Thyroid gland (tissue), 4 donors: ENCODE measurements around the gene CIROP. TPM values are rescaled to one million over a fixed set of nuclear protein-coding genes. Genes with fewer than 3 reads are reported as not detected.

Experiments
- DNase-seq, 2 donors: peaks; one replicate each; pipeline ENCODE4 v3.0.0-alpha.2; 2019
- H3K27ac ChIP-seq, 3 donors: fragments of 200-600 bp; sonication (generic); 1 replicate in 2 of 3; 2 replicates in 1 of 3; pipeline ENCODE4 v1.5.1; 2016 to 2019; ENCODE audit warnings: mild to moderate bottlenecking in 1 of 3, moderate library complexity in 1 of 3
- H3K27me3 ChIP-seq: fragments of 200-600 bp; sonication (generic); one replicate; pipeline ENCODE4 v1.5.1; 2019
- H3K36me3 ChIP-seq, 2 donors: fragments of 200-600 bp; sonication (generic); one replicate each; pipeline ENCODE4 v1.5.1; 2016 to 2019
- H3K4me1 ChIP-seq, 2 donors: fragments of 200-600 bp; sonication (generic); one replicate each; pipeline ENCODE4 v1.5.1; 2017 to 2019
- H3K4me3 ChIP-seq, 3 donors: fragments of 200-600 bp; sonication (generic); replicated peaks in 1 of 3; 1 replicate in 2 of 3; 2 replicates in 1 of 3; pipeline ENCODE4 v1.5.1; 2016; ENCODE audit warnings: mild to moderate bottlenecking in 1 of 3
- H3K9me3 ChIP-seq: fragments of 200-600 bp; sonication (generic); one replicate; pipeline ENCODE4 v1.5.1; 2017
- CTCF ChIP-seq, 6 experiments: fragments of 200-600 bp in 3 of 6; fragments of 450-650 bp in 3 of 6; sonication (generic) in 3 of 6; IDR thresholded peaks; one replicate each; pipeline ENCODE4 v1.5.1; 2016 to 2019; ENCODE audit warnings: antibody characterized with exemption in 6 of 6, mild to moderate bottlenecking in 2 of 6, inconsistent platforms in 1 of 6, moderate library complexity in 1 of 6
- POLR2A ChIP-seq, 2 donors: fragments of 450-650 bp; IDR thresholded peaks; one replicate each; pipeline ENCODE4 v1.6.1; 2017; ENCODE audit warnings: antibody characterized with exemption in 2 of 2, mild to moderate bottlenecking in 2 of 2, moderate library complexity in 1 of 2
- WGBS, 2 donors: methylation state at CpG; one replicate each; pipeline ENCODE4 v1.1.5; 2017; 5-methylcytosine and 5-hydroxymethylcytosine counted together
- intact Hi-C: fragments of 100-400 bp; cut with DNase I; formaldehyde crosslinking; loops from one replicate; pipeline ENCODE4 v1.15.1; 2023
- total RNA-seq, 4 donors: library from RNA; depleted of rRNA; stranded (reverse); fragments of >200 nt; gene quantifications; one replicate each; pipeline ENCODE4 v1.2.3, GENCODE V29; 2016

The CIROP gene
- total RNA-seq, 4 donors from 2014 or later: 0.11 TPM; not detected in 3

DNA sequence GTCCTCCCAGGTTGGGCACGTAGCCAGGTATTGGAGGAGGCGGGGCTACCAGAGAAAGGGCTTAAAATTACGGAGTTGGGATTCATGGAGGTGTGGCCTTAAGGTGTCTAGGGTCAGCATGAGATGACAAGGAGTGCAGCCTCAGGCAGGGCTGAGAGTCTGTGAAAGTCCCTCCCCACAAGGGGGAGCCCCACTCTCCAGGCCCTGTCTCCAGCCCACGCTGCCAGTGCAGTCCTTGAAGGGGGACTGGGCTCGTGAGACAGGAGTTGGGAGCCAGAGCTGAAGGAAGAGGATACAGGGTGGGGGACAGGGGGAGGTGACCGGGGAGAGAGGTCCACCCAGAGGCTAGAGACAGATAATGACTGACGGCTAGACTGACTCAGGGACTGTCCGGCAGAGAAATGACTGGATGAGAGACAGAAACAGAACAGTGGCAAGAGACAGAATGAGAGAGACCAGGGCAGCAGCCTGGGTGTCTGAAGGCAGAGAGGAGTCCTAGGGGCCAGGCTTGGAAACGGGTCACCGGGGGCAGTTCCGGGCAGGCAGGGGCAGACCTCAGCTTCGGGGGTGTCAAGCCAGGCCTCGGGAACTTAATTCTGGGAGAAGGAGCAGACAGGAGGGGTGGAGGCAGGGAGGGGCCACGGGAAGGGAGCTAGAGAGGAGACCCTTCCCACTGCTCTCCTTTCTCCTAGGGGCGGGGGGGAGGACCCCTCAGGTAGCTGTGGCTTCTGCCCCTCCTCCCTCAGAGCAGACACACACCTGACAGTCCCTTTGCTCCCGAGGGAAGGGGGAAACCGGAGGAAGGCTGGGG, 48.4 kb downstream of the CIROP start:
- DNase-seq: peak; percentile 52 to 57
- no peak overlapping the region for H3K4me3 ChIP-seq
- TF ChIP-seq POLR2A (IDR thresholded peaks at IDR 0.05) (no peak), CTCF (IDR thresholded peaks at IDR 0.05) (peak in 5 of 6 experiments; percentile 29 to 59 (median 40))
- H3K4me1 ChIP-seq: peaks cover 0 to 15% of the 10 kb centered on the region in 2 donors
- no peaks in the 10 kb centered on the region for H3K9me3 ChIP-seq
- no peak overlapping the region for H3K27ac ChIP-seq
- peaks cover 24 to 26% of the 10 kb centered on the region in 2 donors for H3K36me3 ChIP-seq
- no peaks in the 10 kb centered on the region for H3K27me3 ChIP-seq
- intact Hi-C loops: loop anchor here (2.0 kb wide), 1 partner anchor 70 kb away; no protein-coding TSS in a partner anchor
- WGBS, 2 donors: 14 to 22% methylated on average over 17 of the region's 17 CpGs

DNA sequence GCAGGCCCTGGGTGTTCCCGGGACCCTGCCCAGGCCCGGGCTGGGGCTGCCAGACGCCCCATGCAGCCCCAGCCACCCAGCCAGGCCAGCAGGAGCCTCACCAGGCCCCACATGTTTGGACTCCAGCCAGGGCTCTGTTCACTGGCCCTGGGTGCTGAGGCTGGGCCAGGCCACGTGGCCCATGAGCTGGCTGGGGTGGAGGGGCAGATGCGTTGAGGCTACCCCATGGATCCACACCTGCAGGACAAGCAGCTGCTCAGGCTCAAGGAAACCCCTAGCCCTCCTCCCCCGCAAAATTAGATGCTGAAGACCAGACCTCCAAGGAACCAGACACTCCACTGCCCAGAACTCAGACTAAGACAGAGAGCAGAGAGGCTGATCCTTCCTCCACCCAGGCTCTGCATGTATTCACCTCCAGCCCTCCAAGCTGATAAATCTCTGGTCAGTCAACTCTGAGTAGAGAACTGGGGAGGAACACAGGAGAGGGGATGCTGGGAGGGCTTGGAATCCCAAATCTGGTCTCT, 49.1 kb downstream of the CIROP start:
- Histone ChIP-seq H3K4me1 (peaks cover 0 to 15% of the 10 kb centered on the region in 2 donors), H3K27me3 (no peaks in the 10 kb centered on the region), H3K36me3 (peaks cover 17 to 19% of the 10 kb centered on the region in 2 donors), H3K27ac (no peak overlapping the region), H3K4me3 (no peak overlapping the region), H3K9me3 (no peaks in the 10 kb centered on the region)
- no peak for TF ChIP-seq POLR2A (IDR thresholded peaks at IDR 0.05)
- no peak for TF ChIP-seq CTCF (IDR thresholded peaks at IDR 0.05)
- peak in 1 of 2 donors; percentile 19 for DNase-seq
- intact Hi-C loops: loop anchor here (2.0 kb wide), 1 partner anchor 69 kb away; no protein-coding TSS in a partner anchor
- 80 to 90% methylated on average over 2 of the region's 6 CpGs for WGBS, 2 donors

DNA sequence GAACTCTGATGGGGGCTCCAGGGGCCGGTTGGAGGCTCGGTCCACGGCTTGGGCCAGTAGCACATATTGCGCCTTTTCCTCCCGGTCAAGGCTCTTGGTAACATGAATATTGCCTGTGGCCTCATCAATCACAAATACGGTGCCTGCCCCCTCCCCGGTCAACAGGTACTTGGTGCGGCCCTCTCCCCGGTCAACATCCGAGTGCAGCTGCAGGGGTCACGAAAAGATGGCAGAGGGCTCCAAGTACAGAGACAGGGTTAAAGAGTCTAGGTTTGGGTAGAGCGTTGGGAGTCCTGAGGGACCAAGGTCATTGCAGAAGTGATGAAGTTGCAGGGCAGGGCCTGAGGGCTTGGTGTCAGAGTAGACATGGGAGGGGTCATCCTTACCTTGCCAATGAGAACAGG, 49.6 kb downstream of the CIROP start:
- Histone ChIP-seq H3K36me3 (peaks cover 14% of the 10 kb centered on the region in 2 donors), H3K4me3 (no peak overlapping the region), H3K4me1 (peaks cover 0 to 15% of the 10 kb centered on the region in 2 donors), H3K9me3 (no peaks in the 10 kb centered on the region), H3K27me3 (no peaks in the 10 kb centered on the region), H3K27ac (no peak overlapping the region)
- TF ChIP-seq CTCF (IDR thresholded peaks at IDR 0.05) (no peak), POLR2A (IDR thresholded peaks at IDR 0.05) (no peak)
- intact Hi-C loops: no loop called here
- 95 to 99% methylated on average over 12 of the region's 12 CpGs for WGBS, 2 donors
- no peak for DNase-seq

GRCh38 chr14:23054000-23054811, 50.6 kb downstream of the CIROP start:
- intact Hi-C loops: no loop called here
- TF ChIP-seq CTCF (IDR thresholded peaks at IDR 0.05): no peak
- TF ChIP-seq POLR2A (IDR thresholded peaks at IDR 0.05): no peak
- no peak overlapping the region for H3K4me3 ChIP-seq
- no peaks in the 10 kb centered on the region for H3K27me3 ChIP-seq
- H3K36me3 ChIP-seq: peaks cover 4 to 7% of the 10 kb centered on the region in 2 donors
- peaks cover 0 to 15% of the 10 kb centered on the region in 2 donors for H3K4me1 ChIP-seq
- 75 to 79% methylated on average over 7 to 15 of the region's 17 CpGs for WGBS, 2 donors
- no peak overlapping the region for H3K27ac ChIP-seq
- no peaks in the 10 kb centered on the region for H3K9me3 ChIP-seq
- DNase-seq: no peak
